Erythroblast (primary cell): Measurements from ENCODE around the gene PARP14.

Experiments used
- GATA1 ChIP-seq: IDR thresholded peaks from 2 replicates; pipeline ENCODE4 v1.6.1; 2011; ENCODE audit warnings: low read depth, mild to moderate bottlenecking, control low read depth, low read length, moderate library complexity
- POLR2A ChIP-seq: IDR thresholded peaks from 2 replicates; pipeline ENCODE4 v1.6.1; 2011; ENCODE audit warnings: mild to moderate bottlenecking, low read length

- no peak for TF ChIP-seq POLR2A
- TF ChIP-seq GATA1: no peak
Measured at GRCh38 chr3:122758877-122759560, 78.4 kb downstream of the PARP14 start.
